ENCODE results near the gene ZNF41. TPM values are rescaled to one million over a fixed set of nuclear protein-coding genes. Genes with fewer than 3 reads are reported as not detected.

The ZNF41 gene
- total RNA-seq, 1 experiment from 2014 or later = 2.5 TPM

DNA sequence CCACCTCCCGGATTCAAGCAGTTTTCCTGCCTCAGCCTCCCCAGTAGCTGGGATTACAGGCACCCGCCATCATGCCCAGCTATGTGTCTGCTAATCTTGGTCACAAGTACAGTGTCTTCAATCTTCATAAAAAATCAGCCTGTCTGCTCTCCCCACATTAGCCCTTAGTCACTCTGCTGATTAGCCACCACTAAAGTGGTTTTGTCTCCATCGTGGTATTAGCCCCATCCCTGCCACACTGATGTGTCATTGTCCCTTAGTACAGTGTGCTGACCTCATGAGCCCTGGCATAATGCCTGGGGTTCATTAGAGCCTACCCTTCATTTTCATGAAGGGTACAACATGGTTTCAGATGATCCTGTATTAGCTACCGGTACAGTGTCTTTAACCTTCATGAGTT lies 62.8 kb downstream of the ZNF41 start:
- Histone ChIP-seq H3K9me3 (ENCODE audit: control insufficient read depth, low read depth, low read length) (peaks cover 43% of the 10 kb centered on the region), H3K14ac (ENCODE audit: insufficient read depth, low read length) (no peak overlapping the region), H4K20me1 (ENCODE audit: control insufficient read depth, insufficient read depth, insufficient read length) (no peaks in the 10 kb centered on the region), H2AFZ (ENCODE audit: low read length) (no peak overlapping the region), H2BK12ac (ENCODE audit: insufficient read length, low read depth, low read length) (no peak overlapping the region), H3K79me2 (ENCODE audit: insufficient read depth, low read length) (no peaks in the 10 kb centered on the region), H3K27me3 (ENCODE audit: insufficient read depth, low read length) (no peaks in the 10 kb centered on the region), H3K27ac (ENCODE audit: insufficient read length, low read depth, low read length) (no peak overlapping the region), H3K23me2 (ENCODE audit: insufficient read length, low read depth, low read length, poor library complexity, severe bottlenecking) (no peaks in the 10 kb centered on the region), H3K23ac (ENCODE audit: insufficient read length, low read depth, low read length) (no peak overlapping the region), H4K5ac (ENCODE audit: insufficient read length, low read depth, low read length) (no peak overlapping the region), H3K4me2 (ENCODE audit: insufficient read depth, insufficient read length, low read length) (no peak overlapping the region), H3K56ac (ENCODE audit: insufficient read length, low read depth, low read length) (no peak overlapping the region), H3K4me1 (ENCODE audit: insufficient read depth, low read length) (no peaks in the 10 kb centered on the region), H2AK5ac (ENCODE audit: insufficient read length, low read length) (no peak overlapping the region), H3K9ac (ENCODE audit: extremely low read depth, insufficient read length, low read length) (no peak overlapping the region), H2BK15ac (ENCODE audit: low read depth, low read length) (no peak overlapping the region), H4K8ac (replicated peaks; ENCODE audit: insufficient read length, low read depth, low read length) (no peak overlapping the region), H3K79me1 (ENCODE audit: insufficient read depth, low read depth, low read length, poor library complexity, severe bottlenecking) (no peaks in the 10 kb centered on the region), H3K18ac (ENCODE audit: insufficient read length, low read depth, low read length) (no peak overlapping the region), H3K4ac (ENCODE audit: low read depth, low read length) (no peak overlapping the region), H2BK5ac (ENCODE audit: insufficient read length, low read length) (no peak overlapping the region), H2BK120ac (ENCODE audit: low read depth, low read length, poor library complexity, severe bottlenecking) (no peak overlapping the region), H3T11ph (ENCODE audit: low read length) (no peak overlapping the region), H4K91ac (ENCODE audit: insufficient read length, low read depth, low read length) (no peak overlapping the region), H2BK20ac (ENCODE audit: low read depth, low read length, poor library complexity, severe bottlenecking) (no peak overlapping the region)
- Mint-ChIP-seq H3K4me1 (no peaks in the 10 kb centered on the region), H3K36me3 (ENCODE audit: insufficient read depth in 1 of 3, low read depth in 3 of 3) (peaks cover 4 to 7% (median 5%) of the 10 kb centered on the region in 3 experiments; a peak in 6 of 7 replicates), H3K27ac (no peak overlapping the region), H3K27me3 (ENCODE audit: low read depth) (peaks cover 2% of the 10 kb centered on the region; the same call in 1 of the 2 replicates), H3K9me3 (peaks cover 75 to 76% of the 10 kb centered on the region in 2 experiments), H3K4me3 (no peak overlapping the region)
- no CpG with 5 or more reads among the region's 4 CpGs for WGBS (ENCODE audit: extremely low coverage, insufficient read length, low lambda C conversion rate)
- TF ChIP-seq, protein P1, sequence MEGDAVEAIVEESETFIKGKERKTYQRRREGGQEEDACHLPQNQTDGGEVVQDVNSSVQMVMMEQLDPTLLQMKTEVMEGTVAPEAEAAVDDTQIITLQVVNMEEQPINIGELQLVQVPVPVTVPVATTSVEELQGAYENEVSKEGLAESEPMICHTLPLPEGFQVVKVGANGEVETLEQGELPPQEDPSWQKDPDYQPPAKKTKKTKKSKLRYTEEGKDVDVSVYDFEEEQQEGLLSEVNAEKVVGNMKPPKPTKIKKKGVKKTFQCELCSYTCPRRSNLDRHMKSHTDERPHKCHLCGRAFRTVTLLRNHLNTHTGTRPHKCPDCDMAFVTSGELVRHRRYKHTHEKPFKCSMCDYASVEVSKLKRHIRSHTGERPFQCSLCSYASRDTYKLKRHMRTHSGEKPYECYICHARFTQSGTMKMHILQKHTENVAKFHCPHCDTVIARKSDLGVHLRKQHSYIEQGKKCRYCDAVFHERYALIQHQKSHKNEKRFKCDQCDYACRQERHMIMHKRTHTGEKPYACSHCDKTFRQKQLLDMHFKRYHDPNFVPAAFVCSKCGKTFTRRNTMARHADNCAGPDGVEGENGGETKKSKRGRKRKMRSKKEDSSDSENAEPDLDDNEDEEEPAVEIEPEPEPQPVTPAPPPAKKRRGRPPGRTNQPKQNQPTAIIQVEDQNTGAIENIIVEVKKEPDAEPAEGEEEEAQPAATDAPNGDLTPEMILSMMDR (conservative IDR thresholded peaks at IDR 0.05) = no peak
- no peak for DNase-seq
